ENCODE data around the gene CD22. TPM values are rescaled to one million over a fixed set of nuclear protein-coding genes. Genes with fewer than 3 reads are reported as not detected.

The CD22 gene
- total RNA-seq: 1 to 10 TPM in 2 of 3 donors, under 1 TPM in 1; 0.33 to 7.8 (median 4.8) TPM

DNA sequence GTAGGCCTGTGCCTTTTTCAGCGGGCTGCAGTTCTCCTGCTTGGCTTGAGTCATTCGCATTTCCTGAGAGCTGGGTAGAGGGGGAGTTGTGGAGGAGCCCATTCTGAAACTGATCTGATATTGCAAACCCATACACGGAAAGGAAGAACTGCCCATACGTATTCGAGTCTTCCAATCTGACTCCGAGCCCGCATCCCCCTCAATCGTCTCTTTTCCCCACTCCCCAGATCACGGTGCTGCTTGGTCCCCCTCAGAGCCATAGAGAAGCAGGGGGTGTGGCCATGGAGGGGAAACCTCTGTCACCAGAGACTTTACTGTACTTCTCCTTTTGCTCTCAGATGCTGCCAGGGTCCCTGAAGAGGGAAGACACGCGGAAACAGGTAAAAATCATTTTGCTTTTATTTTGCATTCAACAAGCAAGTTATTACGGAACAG is at the start of gene CD22:
TSS of gene CD22 (plus strand) at position 337 of the 435 bp plus-strand sequence. CDS start 2,854 bp downstream, outside the sequence.
- intact Hi-C loops (cut with DNase I; ENCODE audit: low total_unique reads): no loop called here
- Histone ChIP-seq H3K27ac (no peak within 1 kb of the TSS), H3K36me3 (no peaks in the 10 kb centered on the region), H3K4me3 (no peak within 1 kb of the TSS), H3K4me1 (no peaks in the 10 kb centered on the region), H3K27me3 (no peaks in the 10 kb centered on the region), H3K9me3 (no peaks in the 10 kb centered on the region)
- TF ChIP-seq POLR2AphosphoS5 (IDR thresholded peaks at IDR 0.05) (no peak), POLR2A (IDR thresholded peaks at IDR 0.05) (no peak)
- TF ChIP-seq, protein P1, sequence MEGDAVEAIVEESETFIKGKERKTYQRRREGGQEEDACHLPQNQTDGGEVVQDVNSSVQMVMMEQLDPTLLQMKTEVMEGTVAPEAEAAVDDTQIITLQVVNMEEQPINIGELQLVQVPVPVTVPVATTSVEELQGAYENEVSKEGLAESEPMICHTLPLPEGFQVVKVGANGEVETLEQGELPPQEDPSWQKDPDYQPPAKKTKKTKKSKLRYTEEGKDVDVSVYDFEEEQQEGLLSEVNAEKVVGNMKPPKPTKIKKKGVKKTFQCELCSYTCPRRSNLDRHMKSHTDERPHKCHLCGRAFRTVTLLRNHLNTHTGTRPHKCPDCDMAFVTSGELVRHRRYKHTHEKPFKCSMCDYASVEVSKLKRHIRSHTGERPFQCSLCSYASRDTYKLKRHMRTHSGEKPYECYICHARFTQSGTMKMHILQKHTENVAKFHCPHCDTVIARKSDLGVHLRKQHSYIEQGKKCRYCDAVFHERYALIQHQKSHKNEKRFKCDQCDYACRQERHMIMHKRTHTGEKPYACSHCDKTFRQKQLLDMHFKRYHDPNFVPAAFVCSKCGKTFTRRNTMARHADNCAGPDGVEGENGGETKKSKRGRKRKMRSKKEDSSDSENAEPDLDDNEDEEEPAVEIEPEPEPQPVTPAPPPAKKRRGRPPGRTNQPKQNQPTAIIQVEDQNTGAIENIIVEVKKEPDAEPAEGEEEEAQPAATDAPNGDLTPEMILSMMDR (IDR thresholded peaks at IDR 0.05): no peak
- DNase-seq (ENCODE audit: low spot score in 2 of 2): no peak

DNA sequence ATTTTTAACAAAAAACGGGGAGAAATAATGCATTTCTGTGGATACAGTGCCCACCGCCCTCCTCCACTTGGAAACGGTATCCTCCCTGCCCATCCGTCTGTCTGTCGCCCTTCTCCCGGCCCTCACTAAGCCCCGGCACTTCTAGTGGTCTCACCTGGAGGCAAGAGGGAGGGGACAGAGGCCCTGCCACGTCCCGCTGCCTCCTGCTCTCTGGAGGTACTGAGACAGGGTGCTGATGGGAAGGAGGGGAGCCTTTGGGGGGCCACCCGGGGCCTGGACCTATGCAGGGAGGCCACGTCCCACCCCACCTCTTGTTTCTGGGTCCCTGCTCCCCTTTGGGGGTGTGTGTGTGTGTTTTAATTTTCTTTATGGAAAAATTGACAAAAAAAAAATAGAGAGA is 49.6 kb upstream of the CD22 start:
- no peak for TF ChIP-seq POLR2AphosphoS5 (IDR thresholded peaks at IDR 0.05)
- TF ChIP-seq, protein P1 (IDR thresholded peaks at IDR 0.05): no peak
- no peak for TF ChIP-seq POLR2A (IDR thresholded peaks at IDR 0.05)
- intact Hi-C loops (cut with DNase I; ENCODE audit: low total_unique reads): no loop called here
- no peak overlapping the region for H3K27ac ChIP-seq
- H3K4me3 ChIP-seq: no peak overlapping the region
- H3K27me3 ChIP-seq: no peaks in the 10 kb centered on the region
- no peak for DNase-seq (ENCODE audit: low spot score in 2 of 2)
- H3K4me1 ChIP-seq: no peaks in the 10 kb centered on the region
- H3K9me3 ChIP-seq: no peaks in the 10 kb centered on the region
- no peaks in the 10 kb centered on the region for H3K36me3 ChIP-seq

DNA sequence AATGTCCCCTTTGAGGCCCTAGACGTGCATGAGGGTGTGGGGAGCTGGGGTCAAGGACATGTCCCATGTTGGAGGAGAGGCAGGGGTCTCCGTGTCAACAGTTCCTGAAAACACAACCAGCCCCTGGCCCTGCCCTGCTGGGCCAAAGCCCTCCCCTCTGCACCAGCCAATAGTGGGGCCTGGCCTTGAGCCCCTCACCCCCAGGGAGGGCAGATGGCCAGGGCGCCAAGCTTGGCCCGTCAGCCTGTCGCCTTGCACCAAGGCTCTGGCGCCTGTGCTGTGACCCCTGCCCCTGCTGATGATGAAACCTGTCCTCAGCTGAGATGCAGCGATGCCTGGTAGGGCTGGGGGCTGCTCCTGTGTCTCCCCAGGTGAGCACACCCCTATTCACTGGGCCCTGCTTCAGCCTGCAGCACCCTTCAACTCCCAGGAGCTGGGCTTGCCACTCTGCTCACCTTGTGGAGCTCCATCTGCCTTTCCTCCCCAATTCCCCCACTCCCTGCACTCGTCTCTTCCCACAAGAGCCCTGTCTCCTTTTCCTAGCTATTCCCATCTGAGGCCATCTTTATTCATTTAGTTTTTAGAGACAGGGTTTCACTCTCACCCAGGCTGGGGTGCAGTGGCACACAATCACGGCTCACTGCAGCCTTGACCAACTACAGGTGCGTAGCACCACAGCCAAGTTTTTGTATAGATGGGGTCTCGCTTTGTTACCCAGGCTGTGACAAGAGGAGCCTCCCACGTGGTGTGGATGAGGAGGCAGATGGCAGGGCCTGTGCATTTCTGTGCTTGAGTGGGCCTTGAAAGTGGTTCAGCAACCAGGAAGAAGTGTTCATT is 48.8 kb upstream of the CD22 start:
- Histone ChIP-seq H3K36me3 (no peaks in the 10 kb centered on the region), H3K27ac (no peak overlapping the region), H3K4me1 (no peaks in the 10 kb centered on the region)

DNA sequence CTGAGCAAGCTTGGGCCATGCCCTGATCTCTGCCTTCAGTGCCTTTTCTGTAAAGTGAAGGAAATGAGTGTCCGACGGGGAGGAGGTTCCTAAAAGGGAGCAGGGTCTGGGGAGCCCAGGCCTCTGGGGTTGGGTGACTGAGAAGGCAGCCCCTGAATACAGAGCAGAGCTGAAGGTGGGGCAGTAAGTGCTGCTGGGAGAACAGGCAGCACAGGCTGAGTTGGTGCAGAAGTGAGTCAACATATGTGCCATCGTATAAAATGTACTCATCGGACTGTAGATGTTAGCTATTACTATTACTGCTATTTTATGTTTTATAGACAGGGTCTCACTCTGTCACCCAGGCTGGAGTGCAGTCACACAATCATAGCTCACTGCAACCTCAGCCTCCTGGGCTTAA is 47.7 kb upstream of the CD22 start:
- H3K36me3 ChIP-seq: no peaks in the 10 kb centered on the region
- no peaks in the 10 kb centered on the region for H3K9me3 ChIP-seq
- TF ChIP-seq POLR2AphosphoS5 (IDR thresholded peaks at IDR 0.05): no peak
- TF ChIP-seq, protein P1 (IDR thresholded peaks at IDR 0.05): no peak
- no peak for TF ChIP-seq POLR2A (IDR thresholded peaks at IDR 0.05)
- intact Hi-C loops (cut with DNase I; ENCODE audit: low total_unique reads): no loop called here
- no peaks in the 10 kb centered on the region for H3K27me3 ChIP-seq
- H3K4me3 ChIP-seq: no peak overlapping the region
- no peaks in the 10 kb centered on the region for H3K4me1 ChIP-seq
- DNase-seq (ENCODE audit: low spot score in 2 of 2): no peak
- H3K27ac ChIP-seq: no peak overlapping the region

More for the DNA sequence above, 48.8 kb upstream of the CD22 start:
- no peaks in the 10 kb centered on the region for H3K9me3 ChIP-seq
- intact Hi-C loops (cut with DNase I; ENCODE audit: low total_unique reads): no loop called here
- no peak overlapping the region for H3K4me3 ChIP-seq
- no peak for DNase-seq (ENCODE audit: low spot score in 2 of 2)
- H3K27me3 ChIP-seq: no peaks in the 10 kb centered on the region
- TF ChIP-seq POLR2A (IDR thresholded peaks at IDR 0.05): no peak
- TF ChIP-seq, protein P1 (IDR thresholded peaks at IDR 0.05): no peak
- TF ChIP-seq POLR2AphosphoS5 (IDR thresholded peaks at IDR 0.05): no peak

Measured in breast epithelium (tissue), 4 donors.